Spleen (tissue), 7 donors: ENCODE measurements around the gene ZDHHC3.

ENCODE experiments used
- CTCF ChIP-seq, 11 experiments: fragments of 200-600 bp in 7 of 11; fragments of 450-650 bp in 4 of 11; sonication (generic) in 4 of 11; IDR thresholded peaks in 8 of 11; conservative IDR thresholded peaks in 3 of 11; 1 replicate in 7 of 11; 2 replicates in 4 of 11; pipeline versions ENCODE4 v1.4.0 to v1.8.0; 2016 to 2021; ENCODE audit warnings: antibody characterized with exemption in 11 of 11, inconsistent platforms in 4 of 11, mild to moderate bottlenecking in 1 of 11
- POLR2A ChIP-seq, 3 donors: fragments of 450-650 bp; IDR thresholded peaks; one replicate each; pipeline ENCODE4 v1.5.1; 2017; ENCODE audit warnings: antibody characterized with exemption in 3 of 3, mild to moderate bottlenecking in 1 of 3
- donor health status: DM: no; HTN: no; CAD: no; lungs with moderate emphysema.
- donor health status: DM: no; HTN: no; CAD: no.
- donor health status: DM: no; HTN: no; CAD: no.

DNA sequence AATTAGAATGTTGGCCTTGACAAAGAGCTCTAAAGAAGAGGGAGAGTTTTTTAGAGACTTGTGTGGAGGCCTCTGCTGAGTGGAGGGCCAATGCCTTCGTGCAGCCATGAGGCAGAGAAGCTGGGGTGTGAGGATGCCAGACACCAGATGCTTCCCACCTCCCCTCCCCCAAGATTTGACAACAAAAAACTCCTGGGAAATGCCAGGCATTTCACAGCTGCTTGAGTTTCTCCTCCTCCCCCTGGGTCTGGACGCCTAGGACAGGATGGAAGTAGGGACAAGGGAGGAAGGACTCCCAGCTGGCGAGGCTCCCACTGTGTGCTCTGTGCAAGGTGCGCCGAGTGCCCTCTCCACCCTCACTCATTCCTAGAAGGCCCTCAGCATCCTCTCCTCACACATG lies 81.5 kb downstream of the ZDHHC3 start:
- TF ChIP-seq CTCF (IDR thresholded peaks at IDR 0.05 in 8 of 11, conservative IDR thresholded peaks at IDR 0.05 in 3 of 11) (no peak), POLR2A (IDR thresholded peaks at IDR 0.05) (no peak)
